ENCODE results near the gene BORCS6. TPM values are rescaled to one million over a fixed set of nuclear protein-coding genes. Genes with fewer than 3 reads are reported as not detected.
A peak's percentile ranks its signal among the peaks of the same experiment; 100 is the strongest.

The BORCS6 gene
- total and polyA plus RNA-seq, 9 of the 15 experiments (the other 6 are each of a cell fraction or from before 2014, with no cell fraction given): 0.01 to 7.4 (median 2.3) TPM

DNA sequence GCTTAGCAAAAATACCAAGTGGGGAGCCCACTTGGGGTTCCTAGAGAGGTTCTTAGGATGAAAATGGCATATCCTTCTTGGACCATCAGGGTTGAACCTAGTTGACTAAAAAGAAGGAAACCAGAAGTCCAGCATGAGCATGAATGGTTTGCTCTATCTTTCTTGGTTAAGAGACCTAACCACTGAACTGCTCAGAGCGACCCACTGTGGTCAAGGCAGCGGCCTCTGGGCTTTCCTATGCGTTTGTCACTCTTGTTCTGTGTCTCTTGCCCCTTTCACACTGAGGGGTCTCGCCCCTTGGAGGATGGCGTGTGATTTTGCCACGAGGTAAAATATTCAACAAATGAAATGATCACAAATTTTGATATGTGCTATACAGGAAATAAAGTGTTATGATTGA lies 526 bp upstream of the BORCS6 start:
- BruUV-seq (replicated peaks): no TSS peak
- peak overlapping the region; percentile 68 for H3K27ac ChIP-seq (ENCODE audit: extremely low read depth, low read depth, low read length)
- no peak for ATAC-seq
- H3K79me2 ChIP-seq (ENCODE audit: control insufficient read depth, insufficient read depth, low read length): peaks cover 18% of the 10 kb centered on the region
- FAIRE-seq: no peak
- intact Hi-C loops (cut with micrococcal nuclease): loop anchor here (1.0 kb wide), 1 partner anchor 20 kb away; the partner anchor contains the start of gene AURKB
- no peak for DNase-seq (ENCODE audit: extremely low read depth in 1 of 4, low spot score in 3 of 4)
- WGBS (ENCODE audit: insufficient coverage, low coverage, missing lambda C conversion rate): 47% methylated on average over 6 of the region's 6 CpGs
- H2AFZ ChIP-seq (ENCODE audit: low read depth, low read length): peak overlapping the region; percentile 85
- H3K9me1 ChIP-seq (ENCODE audit: control insufficient read depth, insufficient read depth, low read length): no peaks in the 10 kb centered on the region
- in situ Hi-C loops (cut with MboI): no loop called here
- no peak overlapping the region; the same call in 1 of the 2 replicates for H3K4me3 ChIP-seq
- no peaks in the 10 kb centered on the region for H3K36me3 ChIP-seq (ENCODE audit: control insufficient read depth, insufficient read depth, low read length)
- H3K4me2 ChIP-seq (ENCODE audit: insufficient read depth, low read length): peak overlapping the region; percentile 69
- H3K27me3 ChIP-seq (ENCODE audit: control insufficient read depth in 2 of 2, insufficient read depth in 2 of 2, low read length in 2 of 2): no peaks in the 10 kb centered on the region
- peak overlapping the region; percentile 49 to 52; a peak in 3 of 4 replicates for H3K9ac ChIP-seq (ENCODE audit: insufficient read depth in 1 of 2, low read depth in 2 of 2, low read length in 2 of 2)
- no peaks in the 10 kb centered on the region for H3K9me3 ChIP-seq (replicated peaks; ENCODE audit: control insufficient read depth, insufficient read depth, low read depth, low read length)
- peaks cover 31 to 39% of the 10 kb centered on the region in 2 experiments for H3K4me1 ChIP-seq (replicated peaks in 1 of 2; ENCODE audit: control insufficient read depth in 2 of 2, insufficient read depth in 2 of 2, low read length in 2 of 2)
- ChIA-PET POLR2A (interaction anchor here (0.6 to 3.1 kb wide), 11 partner anchors 9 to 293 kb away, joined by 3 to 30 read pairs (median 5); partner anchors contain the start of genes AURKB and CTC1), CTCF (ENCODE audit: low intra/inter-chr PET ratio) (no interaction called here)
- peaks cover 10% of the 10 kb centered on the region for H4K20me1 ChIP-seq (replicated peaks; ENCODE audit: control insufficient read depth, insufficient read depth, low read length)
- TF ChIP-seq, protein P1, sequence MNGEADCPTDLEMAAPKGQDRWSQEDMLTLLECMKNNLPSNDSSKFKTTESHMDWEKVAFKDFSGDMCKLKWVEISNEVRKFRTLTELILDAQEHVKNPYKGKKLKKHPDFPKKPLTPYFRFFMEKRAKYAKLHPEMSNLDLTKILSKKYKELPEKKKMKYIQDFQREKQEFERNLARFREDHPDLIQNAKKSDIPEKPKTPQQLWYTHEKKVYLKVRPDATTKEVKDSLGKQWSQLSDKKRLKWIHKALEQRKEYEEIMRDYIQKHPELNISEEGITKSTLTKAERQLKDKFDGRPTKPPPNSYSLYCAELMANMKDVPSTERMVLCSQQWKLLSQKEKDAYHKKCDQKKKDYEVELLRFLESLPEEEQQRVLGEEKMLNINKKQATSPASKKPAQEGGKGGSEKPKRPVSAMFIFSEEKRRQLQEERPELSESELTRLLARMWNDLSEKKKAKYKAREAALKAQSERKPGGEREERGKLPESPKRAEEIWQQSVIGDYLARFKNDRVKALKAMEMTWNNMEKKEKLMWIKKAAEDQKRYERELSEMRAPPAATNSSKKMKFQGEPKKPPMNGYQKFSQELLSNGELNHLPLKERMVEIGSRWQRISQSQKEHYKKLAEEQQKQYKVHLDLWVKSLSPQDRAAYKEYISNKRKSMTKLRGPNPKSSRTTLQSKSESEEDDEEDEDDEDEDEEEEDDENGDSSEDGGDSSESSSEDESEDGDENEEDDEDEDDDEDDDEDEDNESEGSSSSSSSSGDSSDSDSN (IDR thresholded peaks at IDR 0.05; ENCODE audit: borderline replicate concordance in 1 of 2, low read depth in 2 of 2, low read length in 2 of 2): 0 out of 4 replicates have a peak, but pooled peaks of 1 of the 2 experiments have one; percentile 25
- TF ChIP-seq, protein P2, sequence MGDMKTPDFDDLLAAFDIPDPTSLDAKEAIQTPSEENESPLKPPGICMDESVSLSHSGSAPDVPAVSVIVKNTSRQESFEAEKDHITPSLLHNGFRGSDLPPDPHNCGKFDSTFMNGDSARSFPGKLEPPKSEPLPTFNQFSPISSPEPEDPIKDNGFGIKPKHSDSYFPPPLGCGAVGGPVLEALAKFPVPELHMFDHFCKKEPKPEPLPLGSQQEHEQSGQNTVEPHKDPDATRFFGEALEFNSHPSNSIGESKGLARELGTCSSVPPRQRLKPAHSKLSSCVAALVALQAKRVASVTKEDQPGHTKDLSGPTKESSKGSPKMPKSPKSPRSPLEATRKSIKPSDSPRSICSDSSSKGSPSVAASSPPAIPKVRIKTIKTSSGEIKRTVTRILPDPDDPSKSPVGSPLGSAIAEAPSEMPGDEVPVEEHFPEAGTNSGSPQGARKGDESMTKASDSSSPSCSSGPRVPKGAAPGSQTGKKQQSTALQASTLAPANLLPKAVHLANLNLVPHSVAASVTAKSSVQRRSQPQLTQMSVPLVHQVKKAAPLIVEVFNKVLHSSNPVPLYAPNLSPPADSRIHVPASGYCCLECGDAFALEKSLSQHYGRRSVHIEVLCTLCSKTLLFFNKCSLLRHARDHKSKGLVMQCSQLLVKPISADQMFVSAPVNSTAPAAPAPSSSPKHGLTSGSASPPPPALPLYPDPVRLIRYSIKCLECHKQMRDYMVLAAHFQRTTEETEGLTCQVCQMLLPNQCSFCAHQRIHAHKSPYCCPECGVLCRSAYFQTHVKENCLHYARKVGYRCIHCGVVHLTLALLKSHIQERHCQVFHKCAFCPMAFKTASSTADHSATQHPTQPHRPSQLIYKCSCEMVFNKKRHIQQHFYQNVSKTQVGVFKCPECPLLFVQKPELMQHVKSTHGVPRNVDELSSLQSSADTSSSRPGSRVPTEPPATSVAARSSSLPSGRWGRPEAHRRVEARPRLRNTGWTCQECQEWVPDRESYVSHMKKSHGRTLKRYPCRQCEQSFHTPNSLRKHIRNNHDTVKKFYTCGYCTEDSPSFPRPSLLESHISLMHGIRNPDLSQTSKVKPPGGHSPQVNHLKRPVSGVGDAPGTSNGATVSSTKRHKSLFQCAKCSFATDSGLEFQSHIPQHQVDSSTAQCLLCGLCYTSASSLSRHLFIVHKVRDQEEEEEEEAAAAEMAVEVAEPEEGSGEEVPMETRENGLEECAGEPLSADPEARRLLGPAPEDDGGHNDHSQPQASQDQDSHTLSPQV (IDR thresholded peaks at IDR 0.05): 0 out of 2 replicates have a peak, but pooled peaks have one; percentile 54
- TF ChIP-seq RB1 (IDR thresholded peaks at IDR 0.05; ENCODE audit: low read depth): no peak
- TF ChIP-seq SNRNP70 (optimal IDR thresholded peaks at IDR 0.05; ENCODE audit: low read depth, low read length): no peak
- TF ChIP-seq, protein P3, sequence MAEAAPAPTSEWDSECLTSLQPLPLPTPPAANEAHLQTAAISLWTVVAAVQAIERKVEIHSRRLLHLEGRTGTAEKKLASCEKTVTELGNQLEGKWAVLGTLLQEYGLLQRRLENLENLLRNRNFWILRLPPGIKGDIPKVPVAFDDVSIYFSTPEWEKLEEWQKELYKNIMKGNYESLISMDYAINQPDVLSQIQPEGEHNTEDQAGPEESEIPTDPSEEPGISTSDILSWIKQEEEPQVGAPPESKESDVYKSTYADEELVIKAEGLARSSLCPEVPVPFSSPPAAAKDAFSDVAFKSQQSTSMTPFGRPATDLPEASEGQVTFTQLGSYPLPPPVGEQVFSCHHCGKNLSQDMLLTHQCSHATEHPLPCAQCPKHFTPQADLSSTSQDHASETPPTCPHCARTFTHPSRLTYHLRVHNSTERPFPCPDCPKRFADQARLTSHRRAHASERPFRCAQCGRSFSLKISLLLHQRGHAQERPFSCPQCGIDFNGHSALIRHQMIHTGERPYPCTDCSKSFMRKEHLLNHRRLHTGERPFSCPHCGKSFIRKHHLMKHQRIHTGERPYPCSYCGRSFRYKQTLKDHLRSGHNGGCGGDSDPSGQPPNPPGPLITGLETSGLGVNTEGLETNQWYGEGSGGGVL (CRISPR knock-in tag; IDR thresholded peaks at IDR 0.05): no peak
- TF ChIP-seq HDAC8 (tag; IDR thresholded peaks at IDR 0.05): no peak
- no peak for TF ChIP-seq FUS (optimal IDR thresholded peaks at IDR 0.05; ENCODE audit: low read depth, low read length)
- TF ChIP-seq, protein P4, sequence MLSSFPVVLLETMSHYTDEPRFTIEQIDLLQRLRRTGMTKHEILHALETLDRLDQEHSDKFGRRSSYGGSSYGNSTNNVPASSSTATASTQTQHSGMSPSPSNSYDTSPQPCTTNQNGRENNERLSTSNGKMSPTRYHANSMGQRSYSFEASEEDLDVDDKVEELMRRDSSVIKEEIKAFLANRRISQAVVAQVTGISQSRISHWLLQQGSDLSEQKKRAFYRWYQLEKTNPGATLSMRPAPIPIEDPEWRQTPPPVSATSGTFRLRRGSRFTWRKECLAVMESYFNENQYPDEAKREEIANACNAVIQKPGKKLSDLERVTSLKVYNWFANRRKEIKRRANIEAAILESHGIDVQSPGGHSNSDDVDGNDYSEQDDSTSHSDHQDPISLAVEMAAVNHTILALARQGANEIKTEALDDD (IDR thresholded peaks at IDR 0.05): 0 out of 2 replicates have a peak, but pooled peaks have one; percentile 37
- TF ChIP-seq ZNF24 (IDR thresholded peaks at IDR 0.05): no peak
- no peak for TF ChIP-seq PRPF4 (IDR thresholded peaks at IDR 0.05; ENCODE audit: insufficient read depth, low read depth, low read length, poor library complexity, severe bottlenecking)
- no peak for TF ChIP-seq SETDB1 (IDR thresholded peaks at IDR 0.05; ENCODE audit: low read length)
- 0 out of 2 replicates have a peak, but pooled peaks have one; percentile 1 for TF ChIP-seq JUND (IDR thresholded peaks at IDR 0.05; ENCODE audit: borderline replicate concordance, low read depth, low read length)
- no peak for TF ChIP-seq JUND (tag; IDR thresholded peaks at IDR 0.05; ENCODE audit: borderline replicate concordance, low read depth, low read length)
